NOMO-1 (cell line): ENCODE measurements around the gene CPSF3.
"Not testable (repeated sequence)": the region's sequence is repeated elsewhere in the genome, so short reads cannot be mapped to it uniquely, and the experiment has no call there.

ENCODE experiments used
- DNase-seq, 2 experiments: peaks; one replicate each; lab custom pipeline; 2025; ENCODE audit not compliant: unreplicated experiment in 2 of 2; lab: John Stamatoyannopoulos, UW

The CPSF3 gene

GRCh38 chr2:9392898-9393765 is 30.3 kb upstream of the CPSF3 start:
- no peak for DNase-seq

GRCh38 chr2:9394816-9395215 is 28.6 kb upstream of the CPSF3 start:
- DNase-seq = no peak

- no peak for DNase-seq
Observed at GRCh38 chr2:9397201-9397600, 26.3 kb upstream of the CPSF3 start.

- DNase-seq = not testable (repeated sequence)
Observed at GRCh38 chr2:9398251-9398650, 25.2 kb upstream of the CPSF3 start.

- no peak for DNase-seq
Observed at GRCh38 chr2:9398881-9399780, 24.3 kb upstream of the CPSF3 start.

DNA sequence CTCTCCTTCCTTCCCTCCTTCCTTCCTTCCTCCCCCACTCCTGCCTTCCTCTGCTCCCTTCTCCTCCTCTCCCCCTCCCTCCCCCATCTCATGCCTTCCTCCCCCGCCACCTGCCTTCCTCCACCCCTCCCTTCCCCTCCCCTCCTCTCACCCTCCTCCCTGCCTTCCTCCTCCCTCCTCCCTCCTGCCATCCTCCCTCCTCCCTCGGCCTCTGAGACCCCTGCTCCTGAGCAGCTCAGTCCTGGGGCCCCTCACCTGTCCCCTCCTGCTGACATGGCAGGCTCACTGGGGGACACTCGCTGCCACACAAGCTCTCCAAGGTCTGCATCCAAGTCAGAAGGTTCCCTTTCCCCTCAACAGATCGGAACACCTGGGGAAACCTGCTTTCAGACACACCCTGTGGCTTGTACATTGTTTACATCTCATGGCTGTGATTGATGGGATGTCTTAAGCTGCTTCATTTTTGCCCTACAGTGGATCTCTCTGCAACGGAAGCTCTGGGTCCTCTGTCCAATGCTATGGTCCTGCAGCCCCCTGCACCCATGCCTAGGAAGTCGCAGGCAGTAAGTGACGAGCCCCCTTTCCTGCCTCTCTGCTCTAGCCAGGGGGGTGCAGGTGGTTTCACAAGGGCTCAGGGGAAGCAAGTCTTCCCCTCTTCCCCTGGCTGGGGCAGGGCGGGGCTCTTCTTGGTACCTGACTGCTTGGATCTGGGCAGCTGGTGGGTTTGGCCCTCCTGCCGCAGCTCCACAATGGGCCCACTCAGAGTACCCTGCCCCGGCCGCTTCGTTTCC is 23.0 kb upstream of the CPSF3 start:
- no peak for DNase-seq

DNA sequence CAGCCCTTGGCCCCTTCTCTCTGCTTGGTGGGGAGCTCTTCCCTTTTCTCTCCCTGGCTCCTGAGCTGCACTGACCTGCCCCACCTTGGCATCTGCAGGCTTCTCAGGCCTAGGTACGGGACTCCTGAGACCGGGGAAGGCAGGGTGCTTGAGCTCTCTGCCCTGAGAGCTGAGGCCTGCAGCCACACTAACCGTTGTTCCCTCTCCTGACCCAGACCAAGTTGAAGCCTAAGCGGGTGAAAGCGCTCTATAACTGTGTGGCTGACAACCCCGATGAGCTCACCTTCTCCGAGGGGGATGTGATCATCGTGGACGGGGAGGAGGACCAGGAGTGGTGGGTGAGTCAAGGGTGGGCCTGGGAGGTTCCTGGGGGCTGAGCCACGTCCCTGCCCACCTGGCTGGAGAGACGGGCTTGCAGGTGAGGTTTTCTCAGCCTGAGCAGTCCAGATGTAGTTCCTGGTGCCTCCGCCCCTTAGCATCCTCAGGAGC is 22.4 kb upstream of the CPSF3 start:
- DNase-seq = no peak

DNA sequence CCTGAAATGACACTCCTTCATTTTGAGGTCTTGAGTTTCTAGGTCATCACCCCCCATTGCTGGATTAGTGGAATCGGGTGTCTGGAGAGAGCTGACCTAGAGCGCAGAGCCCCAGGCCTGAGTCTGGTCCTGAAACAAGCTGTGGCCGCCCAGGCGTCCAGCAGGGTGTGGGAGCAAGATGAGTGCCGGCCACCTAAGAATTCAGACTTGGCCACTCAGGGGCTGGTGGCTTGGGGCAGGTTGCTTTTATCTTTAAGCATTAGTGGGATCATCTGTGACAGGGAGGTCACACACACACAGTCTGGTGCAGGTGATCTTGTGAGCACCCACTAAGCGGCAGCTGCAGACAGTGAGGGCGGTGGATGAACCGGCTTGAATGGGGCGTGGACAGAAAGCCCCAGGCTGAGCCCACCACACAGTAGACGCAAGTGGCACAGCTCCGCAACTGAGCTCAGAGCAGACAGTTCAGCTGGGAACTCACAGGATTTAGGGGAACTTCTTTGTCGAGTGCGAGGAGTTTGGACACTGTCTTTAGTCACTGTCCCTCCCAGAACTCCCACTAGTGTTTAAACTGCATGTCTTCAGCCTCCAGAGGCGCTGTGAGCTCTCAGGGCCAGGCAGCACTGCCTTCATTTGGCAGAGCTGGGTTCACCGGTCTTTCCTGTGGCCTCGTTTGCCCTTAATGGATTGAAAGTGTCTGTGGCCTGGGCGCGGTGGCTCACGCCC is 21.6 kb upstream of the CPSF3 start:
- DNase-seq = no peak

- no peak for DNase-seq
Observed at GRCh38 chr2:9403924-9404323, 19.5 kb upstream of the CPSF3 start.

DNA sequence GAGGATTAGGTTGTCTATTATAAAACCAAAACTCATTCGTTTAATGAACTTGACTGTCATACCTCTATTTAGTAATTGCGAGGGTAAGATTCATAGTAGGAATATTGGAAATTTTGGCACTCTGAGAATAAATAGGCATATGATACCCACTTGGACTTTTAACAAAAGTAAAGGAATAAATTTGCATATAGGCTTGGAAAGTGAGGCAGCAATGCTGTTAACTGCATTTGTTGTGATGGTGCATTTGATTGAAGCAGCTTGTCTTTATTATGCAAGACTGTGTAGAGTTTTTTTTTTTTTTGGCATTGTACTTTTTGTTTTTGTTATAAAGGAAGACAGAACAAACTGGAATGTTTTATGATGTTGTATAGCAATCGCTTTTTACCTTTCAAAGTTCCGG is 19.0 kb upstream of the CPSF3 start:
- no peak for DNase-seq

GRCh38 chr2:9405636-9406035 is 17.8 kb upstream of the CPSF3 start:
- DNase-seq = no peak

DNA sequence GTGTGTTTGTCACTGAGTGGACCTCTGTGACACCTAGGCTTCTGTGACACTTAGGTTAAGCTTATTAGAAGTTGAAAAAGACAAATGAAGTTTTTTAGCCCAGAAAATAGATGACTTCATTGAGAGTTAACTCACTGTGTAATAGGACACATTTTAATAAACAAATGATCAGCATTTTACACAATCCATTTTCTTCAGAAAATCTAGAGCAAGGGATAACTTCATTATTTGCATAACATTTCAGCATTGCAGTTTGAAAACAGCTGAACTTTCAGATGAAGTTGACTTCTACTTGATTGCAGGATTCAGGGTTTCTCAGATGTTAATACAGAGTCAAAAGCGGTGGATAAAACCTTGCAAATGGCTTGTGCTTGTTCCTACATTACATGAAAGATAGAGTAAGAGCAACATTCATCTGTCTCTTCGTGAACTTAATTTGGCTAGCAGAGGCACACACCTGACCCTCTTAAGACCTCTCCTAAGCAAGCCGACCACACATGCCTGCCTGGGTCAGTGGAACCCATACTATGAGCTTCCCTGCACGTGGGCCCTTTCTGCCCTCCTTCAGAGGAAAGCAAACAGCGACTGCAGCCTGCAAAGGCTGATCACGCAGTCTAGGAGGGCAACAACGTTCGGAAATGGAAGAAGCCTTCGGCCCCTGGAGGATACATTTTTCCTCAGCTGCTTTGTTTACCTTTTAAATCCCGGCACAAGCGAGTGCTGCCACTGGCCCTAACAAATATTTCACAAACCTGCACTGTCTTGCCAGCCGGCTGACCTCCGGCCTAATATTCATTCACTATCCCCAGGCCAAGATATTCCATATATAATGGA is 16.7 kb upstream of the CPSF3 start:
- no peak for DNase-seq

GRCh38 chr2:9407363-9407811 is 16.1 kb upstream of the CPSF3 start:
- DNase-seq = no peak

GRCh38 chr2:9408641-9409151 is 14.8 kb upstream of the CPSF3 start:
- no peak for DNase-seq

DNA sequence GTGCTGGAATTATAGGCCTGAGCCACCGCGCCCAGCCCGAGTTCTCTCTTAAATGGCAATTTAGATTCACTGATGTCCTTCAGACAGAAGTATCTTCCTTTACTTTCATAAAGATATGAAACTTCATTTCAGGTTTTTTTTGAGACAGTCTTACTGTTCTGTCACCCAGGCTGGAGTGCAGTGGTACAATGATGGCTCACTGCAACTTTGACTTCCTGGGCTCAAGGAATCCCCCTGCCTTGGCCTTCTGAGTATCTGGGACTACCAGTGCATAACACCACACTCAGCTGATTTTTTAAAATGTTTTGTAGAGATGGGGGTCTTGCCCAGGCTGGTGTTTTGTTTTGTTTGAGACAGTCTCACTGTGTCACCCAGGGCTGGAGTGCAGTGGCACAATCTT is 13.3 kb upstream of the CPSF3 start:
- no peak for DNase-seq

DNA sequence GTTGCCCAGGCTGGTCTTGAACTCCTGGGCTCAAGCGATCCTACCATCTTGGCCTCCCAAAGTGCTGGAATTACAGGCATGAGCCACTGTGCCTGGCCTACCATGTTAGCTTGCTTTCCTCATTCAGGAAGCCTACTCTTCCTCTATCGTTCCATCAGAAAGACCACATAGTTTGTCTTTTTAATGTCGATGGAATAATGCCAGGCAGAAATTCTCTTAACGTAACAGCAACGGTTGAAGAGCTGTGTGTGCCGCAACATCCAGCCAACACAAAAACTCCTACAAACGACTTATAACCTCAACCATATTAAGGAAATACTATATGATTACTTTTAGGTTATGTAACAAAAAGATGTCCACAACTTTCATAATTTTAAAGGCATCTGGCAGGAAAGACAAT is 10.7 kb upstream of the CPSF3 start:
- no peak for DNase-seq

DNA sequence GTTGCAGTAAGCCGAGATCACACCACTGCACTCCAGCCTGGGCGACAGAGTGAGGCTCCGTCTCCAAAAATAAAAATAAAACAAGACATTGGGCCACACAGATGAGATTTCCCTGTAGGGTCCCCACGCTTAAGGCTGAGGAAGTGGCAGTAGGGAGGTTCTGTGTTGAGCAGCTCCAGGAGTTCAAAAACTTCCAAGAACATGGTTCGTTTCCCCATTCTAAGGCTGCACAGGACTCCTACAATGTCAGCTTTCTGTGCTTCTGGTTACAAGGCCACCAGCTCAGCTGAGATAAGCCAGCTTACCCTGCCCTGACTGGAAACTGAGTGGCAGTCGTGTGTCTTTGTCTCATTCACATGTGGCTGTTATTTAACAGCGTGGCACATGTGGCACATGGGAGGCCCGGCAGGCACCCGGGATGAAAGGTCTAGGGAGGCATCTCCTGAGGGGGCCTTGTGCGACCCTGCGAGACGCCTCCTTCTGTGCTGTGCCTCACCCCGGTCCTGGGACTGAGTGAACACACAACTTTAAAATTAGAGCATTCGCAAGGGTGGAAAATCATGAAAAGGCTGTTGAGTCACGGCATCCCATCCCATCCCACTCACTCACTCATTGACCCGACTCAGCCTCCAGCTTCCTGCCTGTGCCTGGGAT is 7.8 kb upstream of the CPSF3 start:
- no peak for DNase-seq

GRCh38 chr2:9416267-9416961 is 7.0 kb upstream of the CPSF3 start:
- DNase-seq = no peak
